WTC11 (cell line): ENCODE results near the gene CPPED1.

ENCODE experiments used
- CTCF ChIP-seq: fragments of 200-600 bp; IDR thresholded peaks from 2 replicates; pipeline ENCODE4 v1.8.0; 2022; ENCODE audit warnings: antibody characterized with exemption
- ELF4 ChIP-seq: sonication (generic); formaldehyde crosslinking; IDR thresholded peaks from 2 replicates; pipeline ENCODE4 v1.8.1; 2022; ENCODE audit warnings: low read depth, mild to moderate bottlenecking, moderate library complexity, missing genetic modification reagents
- HMGXB4 ChIP-seq: sonication (generic); formaldehyde crosslinking; IDR thresholded peaks from 2 replicates; pipeline ENCODE4 v1.8.1; 2023; ENCODE audit warnings: mild to moderate bottlenecking, moderate library complexity, missing genetic modification reagents
- IRF2 ChIP-seq: sonication (generic); formaldehyde crosslinking; IDR thresholded peaks from 2 replicates; pipeline ENCODE4 v1.8.0; 2022; ENCODE audit warnings: low read depth, missing genetic modification reagents, borderline replicate concordance
- JUN ChIP-seq: sonication (generic); formaldehyde crosslinking; IDR thresholded peaks from 2 replicates; pipeline ENCODE4 v1.8.0; 2023; ENCODE audit warnings: mild to moderate bottlenecking, missing genetic modification reagents

GRCh38 chr16:12652924-12653323, 150.8 kb downstream of the CPPED1 start:
- TF ChIP-seq CTCF (no peak), IRF2 (no peak), ELF4 (CRISPR knock-in tag) (no peak), JUN (CRISPR knock-in tag) (no peak), HMGXB4 (CRISPR knock-in tag) (no peak)
